ENCODE results near the gene NRIP1.

GRCh38 chr21:14998784-14999183, 66.0 kb downstream of the NRIP1 start:
- TF ChIP-seq REST (IDR thresholded peaks at IDR 0.05; ENCODE audit: low read depth) (no peak), CTCF (IDR thresholded peaks at IDR 0.05 in 2 of 3, conservative IDR thresholded peaks at IDR 0.05 in 1 of 3; ENCODE audit: borderline replicate concordance in 1 of 3, insufficient read depth in 1 of 3, low read depth in 2 of 3, low read length in 2 of 3) (no peak), POLR2AphosphoS5 (IDR thresholded peaks at IDR 0.05; ENCODE audit: low read depth, low read length) (no peak), SRF (IDR thresholded peaks at IDR 0.05; ENCODE audit: low read depth) (no peak), EZH2 (IDR thresholded peaks at IDR 0.05) (no peak)

Data from HCT116 (cell line).